Epidermal melanocyte (primary cell): Measurements from ENCODE around the gene MRGPRX2.

Source experiments
- DNase-seq: peaks from one replicate; pipeline ENCODE4 v3.0.0; 2011; ENCODE audit warnings: low spot score; ENCODE audit not compliant: insufficient read length

The MRGPRX2 gene

DNA sequence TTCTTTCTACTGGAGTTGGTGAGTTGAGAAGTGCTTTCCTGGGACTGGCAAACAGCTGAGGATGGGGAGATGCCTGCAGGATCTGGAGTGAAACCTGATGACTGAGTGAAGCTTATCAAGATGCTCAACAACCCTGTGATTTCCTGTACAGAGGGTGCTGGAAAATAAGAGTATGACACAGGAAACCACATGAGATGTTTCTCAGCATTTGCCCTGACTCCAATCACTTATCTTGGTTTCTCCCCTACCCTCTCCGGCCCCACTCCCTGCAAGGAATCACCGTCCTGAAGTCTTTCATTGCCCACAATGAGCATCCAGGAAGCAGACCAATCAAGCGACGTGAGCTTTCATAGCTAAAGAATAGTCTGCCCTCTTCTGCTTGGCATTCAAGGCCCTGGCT lies at the start of gene MRGPRX2:
TSS of gene MRGPRX2 (minus strand) at position 89 of the 400 bp plus-strand sequence. CDS start 4,315 bp downstream, outside the sequence.
- no peak for DNase-seq

GRCh38 chr11:19110295-19110694 lies 49.8 kb upstream of the MRGPRX2 start:
- DNase-seq: no peak

GRCh38 chr11:19107125-19107524 lies 46.6 kb upstream of the MRGPRX2 start:
- no peak for DNase-seq

DNA sequence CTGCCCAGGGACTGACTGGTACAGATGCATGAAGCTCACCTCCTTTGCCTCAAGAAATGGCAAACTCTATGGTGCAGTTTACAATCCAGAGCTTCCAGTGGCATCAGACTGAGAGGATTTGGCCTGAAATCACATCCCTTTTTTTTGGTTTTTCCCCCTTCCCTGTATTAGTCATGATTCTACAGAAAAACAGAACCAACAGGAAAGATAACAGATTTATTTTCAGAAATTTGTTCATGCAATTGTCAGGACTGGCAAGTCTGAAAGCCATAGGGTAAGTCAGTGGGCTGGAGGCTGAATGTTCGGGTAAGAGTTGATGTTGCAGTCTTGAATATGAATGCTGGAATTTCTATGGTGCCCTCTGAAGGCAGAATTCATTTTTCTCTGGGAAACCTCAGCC lies 44.5 kb upstream of the MRGPRX2 start:
- no peak for DNase-seq

- DNase-seq: no peak
Measured at GRCh38 chr11:19102521-19102900, 42.0 kb upstream of the MRGPRX2 start.

GRCh38 chr11:19101796-19102520 lies 41.4 kb upstream of the MRGPRX2 start:
- DNase-seq: no peak

GRCh38 chr11:19100885-19101284 lies 40.4 kb upstream of the MRGPRX2 start:
- DNase-seq: no peak

DNA sequence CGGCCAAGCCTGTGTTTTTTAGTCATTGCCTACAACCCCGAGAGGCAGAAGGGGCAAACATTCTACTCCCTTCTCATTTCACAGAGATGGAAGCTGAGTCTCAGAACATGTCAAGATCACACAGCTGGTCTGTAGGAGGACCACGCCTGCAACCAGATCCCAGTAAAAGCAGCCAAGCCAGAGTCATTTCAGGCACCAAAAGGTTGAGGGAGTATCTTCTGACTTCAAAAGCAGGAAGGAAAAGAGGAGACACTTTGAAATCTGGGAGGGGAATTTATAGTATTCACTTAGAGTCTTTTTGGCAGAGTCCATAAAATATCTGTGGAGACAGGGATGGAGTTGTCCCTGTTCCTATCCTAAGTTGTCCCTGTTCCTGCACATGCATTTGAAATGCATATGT lies 38.6 kb upstream of the MRGPRX2 start:
- no peak for DNase-seq

- no peak for DNase-seq
Measured at GRCh38 chr11:19094859-19095258, 34.3 kb upstream of the MRGPRX2 start.

DNA sequence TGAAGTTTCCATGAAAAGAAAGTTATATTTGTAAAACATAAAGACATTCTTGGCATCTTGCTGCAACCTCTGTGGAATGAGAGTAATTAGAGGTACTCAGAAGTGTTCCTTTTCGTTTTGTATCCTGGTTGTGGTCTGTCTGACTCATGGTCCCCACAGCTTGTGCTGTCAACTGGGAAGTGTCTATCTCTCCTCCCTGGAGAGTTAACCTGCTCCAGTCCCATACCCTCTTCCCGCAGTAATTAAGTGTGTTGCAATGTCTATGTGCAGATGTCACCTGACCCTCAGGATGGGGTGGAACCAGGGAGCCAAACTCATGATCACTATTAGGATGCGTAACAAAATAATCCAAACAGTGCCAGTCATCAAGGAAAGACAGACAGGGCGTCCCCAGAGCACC lies 33.5 kb upstream of the MRGPRX2 start:
- no peak for DNase-seq

GRCh38 chr11:19092850-19093249 lies 32.3 kb upstream of the MRGPRX2 start:
- DNase-seq: no peak

GRCh38 chr11:19092342-19092741 lies 31.8 kb upstream of the MRGPRX2 start:
- no peak for DNase-seq

DNA sequence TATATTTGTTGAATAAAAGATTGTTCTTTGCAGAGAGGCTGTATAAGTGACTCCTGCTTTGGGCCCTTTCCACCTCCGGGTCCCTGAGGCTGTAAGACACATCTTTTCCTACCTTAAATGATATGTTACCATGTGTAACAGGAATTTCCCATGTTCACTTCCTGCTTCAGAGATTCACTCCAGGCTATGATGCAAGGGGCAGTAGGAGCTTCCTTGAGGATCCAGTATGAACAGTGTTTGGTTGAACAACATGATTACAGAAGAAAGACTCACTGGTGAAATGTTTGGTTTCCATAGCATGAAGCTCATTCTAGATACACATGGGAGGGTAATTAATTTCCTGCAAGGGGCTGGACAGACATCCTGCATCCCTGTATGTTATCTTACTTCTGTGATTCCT lies 30.8 kb upstream of the MRGPRX2 start:
- DNase-seq: no peak

DNA sequence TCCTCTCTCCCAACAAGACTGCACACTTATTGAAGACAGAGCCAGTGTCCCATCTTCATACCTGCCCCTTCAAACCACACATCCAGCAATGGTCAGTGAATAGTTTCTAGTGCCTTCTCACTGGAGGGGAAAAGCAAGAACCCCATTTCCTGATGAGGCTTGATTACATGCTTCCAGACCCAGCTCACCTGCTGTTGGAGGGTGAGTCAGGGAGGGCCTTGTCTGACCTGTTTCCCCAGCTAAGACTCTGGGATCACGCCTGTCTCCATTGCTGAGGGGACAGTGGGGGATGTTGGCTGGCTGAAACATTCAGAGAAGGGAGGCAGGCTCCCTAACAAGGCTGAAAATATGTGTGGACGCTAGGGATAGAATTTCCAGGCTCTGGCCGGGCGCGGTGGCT lies 28.9 kb upstream of the MRGPRX2 start:
- DNase-seq: no peak

DNA sequence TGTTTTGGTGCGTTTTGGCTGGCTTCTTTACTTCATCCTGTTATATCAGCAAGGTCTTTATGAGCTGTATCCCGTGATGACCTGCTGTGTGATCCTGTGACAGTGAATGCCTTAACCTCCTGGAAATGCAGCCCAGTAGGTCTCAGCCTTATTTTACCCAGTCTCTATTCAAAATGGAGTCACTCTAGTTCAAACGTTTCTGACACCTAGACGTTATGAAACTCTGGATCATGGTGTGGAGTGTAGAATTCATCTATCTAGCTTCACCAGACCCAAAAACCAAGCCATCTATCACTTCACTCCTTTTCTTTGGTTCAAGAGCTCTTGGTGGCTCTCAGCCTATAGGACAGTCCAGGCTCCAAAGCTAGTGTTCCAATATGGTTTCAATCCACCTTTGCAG lies 28.3 kb upstream of the MRGPRX2 start:
- no peak for DNase-seq

GRCh38 chr11:19087658-19088057 lies 27.1 kb upstream of the MRGPRX2 start:
- DNase-seq: no peak

GRCh38 chr11:19084661-19085315 lies 24.3 kb upstream of the MRGPRX2 start:
- DNase-seq: no peak

- no peak for DNase-seq
Measured at GRCh38 chr11:19083166-19083565, 22.6 kb upstream of the MRGPRX2 start.

GRCh38 chr11:19080579-19080993 lies 20.1 kb upstream of the MRGPRX2 start:
- no peak for DNase-seq

GRCh38 chr11:19079643-19080440 lies 19.3 kb upstream of the MRGPRX2 start:
- no peak for DNase-seq

- DNase-seq: no peak
Measured at GRCh38 chr11:19077965-19078364, 17.4 kb upstream of the MRGPRX2 start.
